ENCODE measurements around the gene DOCK3. TPM values are rescaled to one million over a fixed set of nuclear protein-coding genes. Genes with fewer than 3 reads are reported as not detected.
"Not testable (repeated sequence)": the region's sequence is repeated elsewhere in the genome, so short reads cannot be mapped to it uniquely, and the experiment has no call there.

DOCK3 gene
- polyA plus RNA-seq, 2 of the 4 experiments (the other 2 are of a cell fraction) = 0.40 to 0.46 TPM

- CTCF ChIA-PET = interaction anchor here (0.9 to 2.6 kb wide), 3 partner anchors 10 to 746 kb away, joined by 3 to 9 read pairs (median 3); no protein-coding TSS in a partner anchor
- H3K4me2 ChIP-seq = no peak overlapping the region
- no peak for FAIRE-seq
These were observed 687.0 kb downstream of the DOCK3 start for GRCh38 chr3:51361746-51362145.

DNA sequence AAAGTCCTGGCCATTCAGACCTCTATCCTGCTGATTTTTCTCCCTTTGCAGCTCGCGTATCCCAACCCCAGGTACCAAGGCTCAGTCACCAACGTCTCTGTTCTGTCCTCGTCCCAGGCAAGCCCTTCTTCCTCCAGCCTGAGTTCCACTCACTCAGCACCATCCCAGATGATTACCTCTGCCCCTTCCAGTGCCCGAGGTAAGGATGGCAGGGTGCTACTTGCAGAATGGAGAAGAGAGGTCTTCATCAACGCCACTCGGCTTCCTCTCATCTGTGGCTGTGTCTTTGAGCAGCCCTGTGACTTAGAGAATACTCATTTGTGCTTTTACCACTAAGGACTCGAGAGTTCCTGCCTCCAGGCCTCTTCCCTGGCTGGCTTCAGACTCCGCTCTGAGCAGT lies 687.7 kb downstream of the DOCK3 start:
- TF ChIP-seq, protein P1, sequence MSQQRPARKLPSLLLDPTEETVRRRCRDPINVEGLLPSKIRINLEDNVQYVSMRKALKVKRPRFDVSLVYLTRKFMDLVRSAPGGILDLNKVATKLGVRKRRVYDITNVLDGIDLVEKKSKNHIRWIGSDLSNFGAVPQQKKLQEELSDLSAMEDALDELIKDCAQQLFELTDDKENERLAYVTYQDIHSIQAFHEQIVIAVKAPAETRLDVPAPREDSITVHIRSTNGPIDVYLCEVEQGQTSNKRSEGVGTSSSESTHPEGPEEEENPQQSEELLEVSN (IDR thresholded peaks at IDR 0.05; ENCODE audit: borderline replicate concordance, low read depth) = no peak
- TF ChIP-seq FOXS1 (CRISPR knock-in tag; IDR thresholded peaks at IDR 0.05) (no peak), RARB (CRISPR knock-in tag; IDR thresholded peaks at IDR 0.05) (no peak)
- FAIRE-seq (no peak), DNase-seq (ENCODE audit: low read depth in 1 of 2, low spot score in 1 of 2) (no peak), ATAC-seq (no peak)
- Histone ChIP-seq H3K4me1 (no peaks in the 10 kb centered on the region), H3K27ac (no peak overlapping the region), H3K4me2 (no peak overlapping the region), H3K9me3 (no peaks in the 10 kb centered on the region), H3K4me3 (no peak overlapping the region)
- WGBS (ENCODE audit: missing lambda C conversion rate) = 46% methylated on average over 9 of the region's 9 CpGs
- ChIA-PET CTCF (interaction anchor here (2.6 kb wide), 1 partner anchor 10 kb away, joined by 9 read pairs; no protein-coding TSS in a partner anchor), POLR2A (no interaction called here)

More at GRCh38 chr3:51361746-51362145, 687.0 kb downstream of the DOCK3 start:
- Histone ChIP-seq H3K27ac (no peak overlapping the region), H3K9me3 (no peaks in the 10 kb centered on the region), H3K4me3 (no peak overlapping the region), H3K4me1 (no peaks in the 10 kb centered on the region)
- POLR2A ChIA-PET = no interaction called here
- DNase-seq (ENCODE audit: low read depth in 1 of 2, low spot score in 1 of 2) (no peak), ATAC-seq (no peak)
- TF ChIP-seq EHF (CRISPR knock-in tag; IDR thresholded peaks at IDR 0.05) (no peak), KDM5A (IDR thresholded peaks at IDR 0.05) (no peak), SREBF2 (IDR thresholded peaks at IDR 0.05) (no peak), JUNB (IDR thresholded peaks at IDR 0.05) (no peak), USF2 (IDR thresholded peaks at IDR 0.05) (no peak), ESRRA (IDR thresholded peaks at IDR 0.05; ENCODE audit: borderline replicate concordance, low read length) (no peak), BHLHE40 (IDR thresholded peaks at IDR 0.05; ENCODE audit: low read depth, low read length) (no peak), CTCF (IDR thresholded peaks at IDR 0.05) (no peak), RCOR1 (IDR thresholded peaks at IDR 0.05; ENCODE audit: low read depth, low read length) (no peak), SMC3 (IDR thresholded peaks at IDR 0.05) (no peak)
- TF ChIP-seq, protein P2, sequence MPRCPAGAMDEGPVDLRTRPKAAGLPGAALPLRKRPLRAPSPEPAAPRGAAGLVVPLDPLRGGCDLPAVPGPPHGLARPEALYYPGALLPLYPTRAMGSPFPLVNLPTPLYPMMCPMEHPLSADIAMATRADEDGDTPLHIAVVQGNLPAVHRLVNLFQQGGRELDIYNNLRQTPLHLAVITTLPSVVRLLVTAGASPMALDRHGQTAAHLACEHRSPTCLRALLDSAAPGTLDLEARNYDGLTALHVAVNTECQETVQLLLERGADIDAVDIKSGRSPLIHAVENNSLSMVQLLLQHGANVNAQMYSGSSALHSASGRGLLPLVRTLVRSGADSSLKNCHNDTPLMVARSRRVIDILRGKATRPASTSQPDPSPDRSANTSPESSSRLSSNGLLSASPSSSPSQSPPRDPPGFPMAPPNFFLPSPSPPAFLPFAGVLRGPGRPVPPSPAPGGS (IDR thresholded peaks at IDR 0.05) = no peak
- TF ChIP-seq, protein P3, sequence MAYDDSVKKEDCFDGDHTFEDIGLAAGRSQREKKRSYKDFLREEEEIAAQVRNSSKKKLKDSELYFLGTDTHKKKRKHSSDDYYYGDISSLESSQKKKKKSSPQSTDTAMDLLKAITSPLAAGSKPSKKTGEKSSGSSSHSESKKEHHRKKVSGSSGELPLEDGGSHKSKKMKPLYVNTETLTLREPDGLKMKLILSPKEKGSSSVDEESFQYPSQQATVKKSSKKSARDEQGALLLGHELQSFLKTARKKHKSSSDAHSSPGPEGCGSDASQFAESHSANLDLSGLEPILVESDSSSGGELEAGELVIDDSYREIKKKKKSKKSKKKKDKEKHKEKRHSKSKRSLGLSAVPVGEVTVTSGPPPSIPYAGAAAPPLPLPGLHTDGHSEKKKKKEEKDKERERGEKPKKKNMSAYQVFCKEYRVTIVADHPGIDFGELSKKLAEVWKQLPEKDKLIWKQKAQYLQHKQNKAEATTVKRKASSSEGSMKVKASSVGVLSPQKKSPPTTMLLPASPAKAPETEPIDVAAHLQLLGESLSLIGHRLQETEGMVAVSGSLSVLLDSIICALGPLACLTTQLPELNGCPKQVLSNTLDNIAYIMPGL (CRISPR knock-in tag; IDR thresholded peaks at IDR 0.05; ENCODE audit: borderline replicate concordance) = no peak
- 55% methylated on average over 6 of the region's 6 CpGs for WGBS (ENCODE audit: missing lambda C conversion rate)

GRCh38 chr3:51368276-51368675 lies 693.5 kb downstream of the DOCK3 start:
- H3K27ac ChIP-seq; ATAC-seq; H3K9me3 ChIP-seq; H3K4me1 ChIP-seq; POLR2A ChIA-PET; DNase-seq (ENCODE audit: low read depth in 1 of 2, low spot score in 1 of 2); FAIRE-seq; H3K4me3 ChIP-seq; H3K4me2 ChIP-seq: not testable (repeated sequence)
- CTCF ChIA-PET = interaction anchor here (13.9 kb wide), 1 partner anchor 751 kb away, joined by 115 read pairs; the partner anchor contains the start of gene MAPKAPK3
- 30% methylated on average over 6 of the region's 8 CpGs for WGBS (ENCODE audit: missing lambda C conversion rate)

Measured in A549 (cell line).